K562 (cell line): Measurements from ENCODE around the gene EIF4G2. TPM values are rescaled to one million over a fixed set of nuclear protein-coding genes. Genes with fewer than 3 reads are reported as not detected.
A peak's percentile ranks its signal among the peaks of the same experiment; 100 is the strongest.

Experiments
- CHD1 ChIP-seq: fragments of 200-600 bp; sonication (generic); IDR thresholded peaks from one replicate; pipeline ENCODE4 v1.6.1; 2012; ENCODE audit warnings: mild to moderate bottlenecking, moderate library complexity, low read length, inconsistent platforms
- CREBBP ChIP-seq: IDR thresholded peaks from one replicate; pipeline ENCODE4 v1.6.1; 2012; ENCODE audit warnings: low read depth, mild to moderate bottlenecking, control low read depth, inconsistent platforms, low read length
- FOXA3 ChIP-seq, 2 experiments: fragments of 450-650 bp in 1 of 2; sonication (generic) in 1 of 2; formaldehyde crosslinking; IDR thresholded peaks in 1 of 2; conservative IDR thresholded peaks in 1 of 2; 2 replicates each; pipeline versions ENCODE4 v1.4.0 to v1.8.0; 2020 to 2022; ENCODE audit warnings: mild to moderate bottlenecking in 2 of 2, missing genetic modification reagents in 1 of 2
- HDAC1 ChIP-seq, 2 experiments: fragments of 450-650 bp; IDR thresholded peaks; 2 replicates each; pipeline ENCODE4 v1.6.1; 2016 to 2017; ENCODE audit warnings: inconsistent platforms in 1 of 2, mild to moderate bottlenecking in 1 of 2, moderate library complexity in 1 of 2
- TAL1 ChIP-seq: fragments of 450-650 bp; IDR thresholded peaks from 2 replicates; pipeline ENCODE4 v1.6.1; 2016; ENCODE audit warnings: mild to moderate bottlenecking
- TGIF2 ChIP-seq: sonication (generic); formaldehyde crosslinking; IDR thresholded peaks from 2 replicates; pipeline ENCODE4 v1.8.1; 2022; ENCODE audit warnings: mild to moderate bottlenecking, missing genetic modification reagents, moderate library complexity
- ZKSCAN1 ChIP-seq: fragments of 150-350 bp; IDR thresholded peaks from 2 replicates; pipeline ENCODE4 v1.6.1; 2016; ENCODE audit warnings: low read depth, low read length
- polyA plus RNA-seq, 8 experiments: library from polyadenylated mRNA; depleted of rRNA in 4 of 8; stranded (reverse) in 5 of 8; unstranded in 3 of 8; fragments of >200 nt; fragmentation: Nextera tagmentation in 2 of 8; fragmentation: Illumina TruSeq in 1 of 8; extraction: Ambion mirVana in 2 of 8; extraction: Trizol in 1 of 8; gene quantifications; 2 replicates each; pipeline versions ENCODE4 v1.2.1 to v1.2.3, GENCODE V29; 2011 to 2014; ENCODE audit warnings: inconsistent platforms in 1 of 8, missing spikeins in 1 of 8
- total RNA-seq, 7 experiments: library from RNA; depleted of rRNA in 6 of 7; stranded (reverse); fragments of >200 nt in 6 of 7; fragmentation: Illumina TruSeq in 2 of 7; extraction: Trizol in 2 of 7; gene quantifications; 2 replicates each; pipeline versions ENCODE4 v1.2.1 to v1.2.3, GENCODE V29; 2011 to 2021; ENCODE audit warnings: low replicate concordance in 1 of 7
- TF ChIP-seq, protein P1 (sequence below): sonication (generic); formaldehyde crosslinking; IDR thresholded peaks from 2 replicates; pipeline ENCODE4 v1.8.0; 2022; ENCODE audit warnings: missing genetic modification reagents, mild to moderate bottlenecking, moderate library complexity, borderline replicate concordance
- TF ChIP-seq, protein P2 (sequence below): fragments of 250-450 bp; sonication (Bioruptor Pico); IDR thresholded peaks from 2 replicates; pipeline ENCODE4 v1.9.0; 2021; ENCODE audit warnings: mild to moderate bottlenecking, inconsistent platforms

Gene EIF4G2
- total and polyA plus RNA-seq, 9 of the 15 experiments (the other 6 are each of a cell fraction or from before 2014, with no cell fraction given): 206 to 790 (median 646) TPM

DNA sequence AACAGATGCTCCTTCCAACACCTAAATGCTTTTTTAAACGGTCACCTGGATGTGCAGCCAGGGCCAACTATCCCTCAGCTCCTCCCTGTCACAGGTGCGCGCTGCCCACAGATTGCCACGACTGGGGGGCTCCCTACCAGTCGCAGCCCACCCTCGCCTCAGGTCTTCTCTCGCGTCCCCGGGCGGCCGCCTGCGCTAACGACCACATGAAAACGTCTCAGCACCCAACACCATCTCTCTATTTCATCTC, 48.7 kb upstream of the EIF4G2 start (continued):
- no peak for TF ChIP-seq TGIF2 (CRISPR knock-in tag)
- TF ChIP-seq FOXA3 (CRISPR knock-in tag; conservative IDR thresholded peaks at IDR 0.05 in 1 of 2, IDR thresholded peaks at IDR 0.05 in 1 of 2): 0 out of 4 replicates have a peak, but pooled peaks of 1 of the 2 experiments have one; percentile 44
- peak in 1 of 2 experiments; percentile 63; a peak in 1 of 4 replicates for TF ChIP-seq HDAC1 (IDR thresholded peaks at IDR 0.05)
- TF ChIP-seq, protein P1, sequence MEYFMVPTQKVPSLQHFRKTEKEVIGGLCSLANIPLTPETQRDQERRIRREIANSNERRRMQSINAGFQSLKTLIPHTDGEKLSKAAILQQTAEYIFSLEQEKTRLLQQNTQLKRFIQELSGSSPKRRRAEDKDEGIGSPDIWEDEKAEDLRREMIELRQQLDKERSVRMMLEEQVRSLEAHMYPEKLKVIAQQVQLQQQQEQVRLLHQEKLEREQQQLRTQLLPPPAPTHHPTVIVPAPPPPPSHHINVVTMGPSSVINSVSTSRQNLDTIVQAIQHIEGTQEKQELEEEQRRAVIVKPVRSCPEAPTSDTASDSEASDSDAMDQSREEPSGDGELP (CRISPR knock-in tag): no peak
- TF ChIP-seq, protein P2, sequence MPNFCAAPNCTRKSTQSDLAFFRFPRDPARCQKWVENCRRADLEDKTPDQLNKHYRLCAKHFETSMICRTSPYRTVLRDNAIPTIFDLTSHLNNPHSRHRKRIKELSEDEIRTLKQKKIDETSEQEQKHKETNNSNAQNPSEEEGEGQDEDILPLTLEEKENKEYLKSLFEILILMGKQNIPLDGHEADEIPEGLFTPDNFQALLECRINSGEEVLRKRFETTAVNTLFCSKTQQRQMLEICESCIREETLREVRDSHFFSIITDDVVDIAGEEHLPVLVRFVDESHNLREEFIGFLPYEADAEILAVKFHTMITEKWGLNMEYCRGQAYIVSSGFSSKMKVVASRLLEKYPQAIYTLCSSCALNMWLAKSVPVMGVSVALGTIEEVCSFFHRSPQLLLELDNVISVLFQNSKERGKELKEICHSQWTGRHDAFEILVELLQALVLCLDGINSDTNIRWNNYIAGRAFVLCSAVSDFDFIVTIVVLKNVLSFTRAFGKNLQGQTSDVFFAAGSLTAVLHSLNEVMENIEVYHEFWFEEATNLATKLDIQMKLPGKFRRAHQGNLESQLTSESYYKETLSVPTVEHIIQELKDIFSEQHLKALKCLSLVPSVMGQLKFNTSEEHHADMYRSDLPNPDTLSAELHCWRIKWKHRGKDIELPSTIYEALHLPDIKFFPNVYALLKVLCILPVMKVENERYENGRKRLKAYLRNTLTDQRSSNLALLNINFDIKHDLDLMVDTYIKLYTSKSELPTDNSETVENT (CRISPR knock-in tag): peak; percentile 68; the same call in 1 of the 2 replicates
- TF ChIP-seq CREBBP: no peak
- TF ChIP-seq TAL1: no peak
- no peak for TF ChIP-seq ZKSCAN1
- peak; percentile 22 for TF ChIP-seq CHD1
